SK-N-SH treated with all-trans-retinoic acid at 6 μM for 48 hours (cell line): ENCODE results near the gene ETFB.

Experiments used
- GLIS3 ChIP-seq: fragments of 250-450 bp; sonication (Bioruptor Pico); IDR thresholded peaks from 2 replicates; pipeline ENCODE4 v1.5.0; 2020; ENCODE audit warnings: mild to moderate bottlenecking, moderate library complexity
- POU6F1 ChIP-seq: fragments of 250-450 bp; sonication (Bioruptor Pico); IDR thresholded peaks from 2 replicates; pipeline ENCODE4 v1.8.0; 2021; ENCODE audit warnings: low read depth, mild to moderate bottlenecking, moderate library complexity, borderline replicate concordance
- PPARA ChIP-seq: fragments of 250-450 bp; sonication (Bioruptor Pico); IDR thresholded peaks from 2 replicates; pipeline ENCODE4 v1.5.0; 2020; ENCODE audit warnings: mild to moderate bottlenecking, borderline replicate concordance
- RARB ChIP-seq: fragments of 250-450 bp; sonication (Bioruptor Pico); IDR thresholded peaks from 2 replicates; pipeline ENCODE4 v1.8.0; 2021; ENCODE audit warnings: mild to moderate bottlenecking, moderate library complexity
- TSHZ2 ChIP-seq: fragments of 250-450 bp; sonication (Bioruptor Pico); IDR thresholded peaks from 2 replicates; pipeline ENCODE4 v1.5.0; 2020; ENCODE audit warnings: mild to moderate bottlenecking, moderate library complexity
- ZFP30 ChIP-seq: fragments of 450-650 bp; formaldehyde crosslinking; IDR thresholded peaks from 2 replicates; pipeline ENCODE4 v1.5.0; 2022; ENCODE audit warnings: mild to moderate bottlenecking, moderate library complexity

GRCh38 chr19:51399231-51399630 lies 33.0 kb upstream of the ETFB start:
- TF ChIP-seq PPARA (CRISPR knock-in tag) (no peak), ZFP30 (CRISPR knock-in tag) (no peak), GLIS3 (CRISPR knock-in tag) (no peak), RARB (CRISPR knock-in tag) (no peak), TSHZ2 (CRISPR knock-in tag) (no peak), POU6F1 (no peak)
